ENCODE results near the gene GALK2. TPM values are rescaled to one million over a fixed set of nuclear protein-coding genes. Genes with fewer than 3 reads are reported as not detected.
"Not testable (repeated sequence)": the region's sequence is repeated elsewhere in the genome, so short reads cannot be mapped to it uniquely, and the experiment has no call there.

Gene GALK2
- total and polyA plus RNA-seq, 8 donors: 9.3 to 28.0 (median 16.6) TPM

GRCh38 chr15:49174902-49175301 lies 4.9 kb downstream of the GALK2 start:
- no peaks in the 10 kb centered on the region for H3K36me3 ChIP-seq
- 92% methylated on average over 3 of the region's 3 CpGs for WGBS, 2 donors
- H3K4me3 ChIP-seq: no peak overlapping the region
- no peak overlapping the region for H3K27ac ChIP-seq
- H3K4me1 ChIP-seq: peaks cover 0 to 15% (median 4%) of the 10 kb centered on the region in 3 donors
- no peaks in the 10 kb centered on the region for H3K27me3 ChIP-seq
- FAIRE-seq: no peak
- DNase-seq: no peak
- TF ChIP-seq CTCF (IDR thresholded peaks at IDR 0.05): no peak
- no peaks in the 10 kb centered on the region for H3K9me3 ChIP-seq
- intact Hi-C loops (cut with DNase I): no loop called here
- ATAC-seq: no peak

- ATAC-seq; H3K4me3 ChIP-seq; intact Hi-C loops (cut with DNase I); FAIRE-seq; DNase-seq; H3K27ac ChIP-seq; H3K9me3 ChIP-seq; H3K36me3 ChIP-seq; H3K27me3 ChIP-seq: not testable (repeated sequence)
- WGBS, 2 donors: 95 to 98% methylated on average over 6 of the region's 6 CpGs
- H3K4me1 ChIP-seq: peaks cover 0 to 15% (median 4%) of the 10 kb centered on the region in 3 donors
Measured at GRCh38 chr15:49175582-49176397, 5.7 kb downstream of the GALK2 start.

GRCh38 chr15:49178497-49178896 lies 8.4 kb downstream of the GALK2 start:
- no peak for TF ChIP-seq CTCF (IDR thresholded peaks at IDR 0.05)
- no peak overlapping the region for H3K27ac ChIP-seq
- no peaks in the 10 kb centered on the region for H3K27me3 ChIP-seq
- no peaks in the 10 kb centered on the region for H3K9me3 ChIP-seq
- H3K36me3 ChIP-seq: no peaks in the 10 kb centered on the region
- FAIRE-seq (no peak), DNase-seq (no peak), ATAC-seq (no peak)
- no peak overlapping the region for H3K4me3 ChIP-seq
- no peaks in the 10 kb centered on the region for H3K4me1 ChIP-seq
- intact Hi-C loops (cut with DNase I): no loop called here
- WGBS, 2 donors: 95 to 97% methylated on average over 7 of the region's 7 CpGs

GRCh38 chr15:49179433-49180190 lies 9.6 kb downstream of the GALK2 start:
- WGBS, 2 donors: 86 to 93% methylated on average over 1 of the region's 1 CpG
- no peak for TF ChIP-seq CTCF (IDR thresholded peaks at IDR 0.05)
- Histone ChIP-seq H3K36me3 (no peaks in the 10 kb centered on the region), H3K4me3 (no peak overlapping the region), H3K27ac (no peak overlapping the region), H3K4me1 (no peaks in the 10 kb centered on the region), H3K27me3 (no peaks in the 10 kb centered on the region), H3K9me3 (no peaks in the 10 kb centered on the region)
- no peak for DNase-seq
- intact Hi-C loops (cut with DNase I): no loop called here
- FAIRE-seq: no peak
- ATAC-seq: no peak

- DNase-seq (no peak), FAIRE-seq (no peak), ATAC-seq (no peak)
- H3K4me1 ChIP-seq: no peaks in the 10 kb centered on the region
- H3K9me3 ChIP-seq: no peaks in the 10 kb centered on the region
- H3K4me3 ChIP-seq: no peak overlapping the region
- intact Hi-C loops (cut with DNase I): no loop called here
- H3K36me3 ChIP-seq: no peaks in the 10 kb centered on the region
- H3K27ac ChIP-seq: no peak overlapping the region
- TF ChIP-seq CTCF (IDR thresholded peaks at IDR 0.05): no peak
- WGBS, 2 donors: 95 to 98% methylated on average over 4 of the region's 4 CpGs
- no peaks in the 10 kb centered on the region for H3K27me3 ChIP-seq
Measured at GRCh38 chr15:49182128-49182527, 12.1 kb downstream of the GALK2 start.

- H3K4me3 ChIP-seq; H3K27me3 ChIP-seq; H3K27ac ChIP-seq; ATAC-seq; FAIRE-seq; intact Hi-C loops (cut with DNase I); H3K4me1 ChIP-seq; H3K36me3 ChIP-seq; H3K9me3 ChIP-seq; DNase-seq: not testable (repeated sequence)
- 65% methylated on average over 3 of the region's 3 CpGs for WGBS, 2 donors
Measured at GRCh38 chr15:49183741-49184140, 13.7 kb downstream of the GALK2 start.

All from pancreas (tissue), 10 donors.